HCT116 (cell line): ENCODE data around the gene FSTL4.

Source experiments
- CTCF ChIP-seq, 3 experiments: fragments of 200-600 bp in 1 of 3; sonication (generic) in 1 of 3; IDR thresholded peaks in 2 of 3; conservative IDR thresholded peaks in 1 of 3; 2 replicates each; pipeline ENCODE4 v1.5.1; 2012 to 2017; ENCODE audit warnings: low read depth in 2 of 3, low read length in 2 of 3, antibody characterized with exemption in 1 of 3, borderline replicate concordance in 1 of 3, control low read depth in 1 of 3, mild to moderate bottlenecking in 1 of 3, mixed read lengths in 1 of 3, mixed run types in 1 of 3, moderate library complexity in 1 of 3; ENCODE audit not compliant: insufficient read depth in 1 of 3
- EZH2 ChIP-seq: fragments of 200-600 bp; sonication (generic); IDR thresholded peaks from 2 replicates; pipeline ENCODE4 v1.6.1; 2017; ENCODE audit warnings: antibody characterized with exemption, mixed run types
- POLR2A ChIP-seq: IDR thresholded peaks from 2 replicates; pipeline ENCODE4 v1.7.0; 2011; ENCODE audit warnings: borderline replicate concordance; ENCODE audit not compliant: insufficient read depth, insufficient read length; ENCODE audit errors: extremely low read depth
- RAD21 ChIP-seq: IDR thresholded peaks from 2 replicates; pipeline ENCODE4 v1.6.1; 2012; ENCODE audit warnings: low read depth, mild to moderate bottlenecking

DNA sequence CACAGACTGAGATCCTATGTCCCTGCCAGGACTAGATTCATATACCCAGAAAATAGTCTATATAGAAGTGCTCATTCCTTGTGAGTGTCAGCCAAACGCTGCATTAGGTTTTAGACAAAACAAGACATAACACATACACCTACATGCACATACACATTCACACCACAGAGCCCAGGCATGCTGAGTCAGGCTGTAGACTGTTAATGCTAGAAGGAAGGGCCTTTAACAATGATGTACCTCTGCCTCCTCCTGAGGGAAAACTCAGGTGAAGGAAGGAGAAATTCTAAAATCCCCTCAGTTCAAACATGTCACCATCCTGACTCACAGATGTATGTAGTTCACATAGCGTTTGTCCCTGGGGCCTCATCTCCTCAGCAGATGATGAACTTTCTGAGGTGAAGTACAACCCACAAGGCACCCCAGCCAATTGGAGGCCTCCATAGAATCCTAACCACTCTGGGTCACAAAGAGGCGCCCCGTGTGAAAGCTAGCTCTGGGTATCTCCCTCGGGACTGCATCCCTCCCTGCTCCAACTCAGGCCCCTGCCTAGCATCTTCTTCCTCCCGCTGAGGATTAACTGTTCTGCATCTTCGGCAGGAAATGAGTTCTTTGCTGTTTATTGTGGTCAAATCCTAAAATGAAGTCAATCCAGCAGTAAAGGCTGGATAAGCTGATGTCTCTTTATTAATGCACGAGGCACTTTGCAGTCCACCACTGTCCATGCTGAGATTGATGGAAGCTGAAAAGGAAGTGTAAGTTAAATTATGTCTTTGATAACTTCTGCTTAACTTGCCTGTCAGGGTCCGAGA, 40.8 kb upstream of the FSTL4 start:
- TF ChIP-seq CTCF (IDR thresholded peaks at IDR 0.05 in 2 of 3, conservative IDR thresholded peaks at IDR 0.05 in 1 of 3; ENCODE audit: borderline replicate concordance in 1 of 3, insufficient read depth in 1 of 3, low read depth in 2 of 3, low read length in 2 of 3) (no peak), RAD21 (no peak), POLR2A (no peak), EZH2 (no peak)
